ENCODE measurements around the gene SMIM43. TPM values are rescaled to one million over a fixed set of nuclear protein-coding genes. Genes with fewer than 3 reads are reported as not detected.

SMIM43 gene
- total RNA-seq, 1 experiment from 2014 or later = 1.2 TPM

- Histone ChIP-seq H3K56ac (ENCODE audit: insufficient read length, low read depth, low read length) (no peak overlapping the region), H3K4me1 (ENCODE audit: insufficient read depth, low read length) (no peaks in the 10 kb centered on the region), H2AK5ac (ENCODE audit: insufficient read length, low read length) (no peak overlapping the region), H3K4ac (ENCODE audit: low read depth, low read length) (no peak overlapping the region), H3K4me2 (ENCODE audit: insufficient read depth, insufficient read length, low read length) (no peak overlapping the region), H3K23ac (ENCODE audit: insufficient read length, low read depth, low read length) (no peak overlapping the region), H4K5ac (ENCODE audit: insufficient read length, low read depth, low read length) (no peak overlapping the region), H3K79me2 (ENCODE audit: insufficient read depth, low read length) (no peaks in the 10 kb centered on the region), H3K27me3 (ENCODE audit: insufficient read depth, low read length) (no peaks in the 10 kb centered on the region), H2BK5ac (ENCODE audit: insufficient read length, low read length) (no peak overlapping the region), H2AFZ (ENCODE audit: low read length) (no peak overlapping the region), H2BK15ac (ENCODE audit: low read depth, low read length) (no peak overlapping the region), H2BK12ac (ENCODE audit: insufficient read length, low read depth, low read length) (no peak overlapping the region), H3K18ac (ENCODE audit: insufficient read length, low read depth, low read length) (no peak overlapping the region), H2BK120ac (ENCODE audit: low read depth, low read length, poor library complexity, severe bottlenecking) (no peak overlapping the region), H4K91ac (ENCODE audit: insufficient read length, low read depth, low read length) (no peak overlapping the region), H3K9me3 (ENCODE audit: control insufficient read depth, low read depth, low read length) (no peaks in the 10 kb centered on the region), H3K27ac (ENCODE audit: insufficient read length, low read depth, low read length) (no peak overlapping the region), H2BK20ac (ENCODE audit: low read depth, low read length, poor library complexity, severe bottlenecking) (no peak overlapping the region), H4K8ac (replicated peaks; ENCODE audit: insufficient read length, low read depth, low read length) (no peak overlapping the region), H3K79me1 (ENCODE audit: insufficient read depth, low read depth, low read length, poor library complexity, severe bottlenecking) (no peaks in the 10 kb centered on the region), H4K20me1 (ENCODE audit: control insufficient read depth, insufficient read depth, insufficient read length) (no peaks in the 10 kb centered on the region), H3K23me2 (ENCODE audit: insufficient read length, low read depth, low read length, poor library complexity, severe bottlenecking) (no peaks in the 10 kb centered on the region), H3K9ac (ENCODE audit: extremely low read depth, insufficient read length, low read length) (no peak overlapping the region), H3T11ph (ENCODE audit: low read length) (no peak overlapping the region), H3K14ac (ENCODE audit: insufficient read depth, low read length) (no peak overlapping the region)
- no peak overlapping the region for H3K4me3 Mint-ChIP-seq
- H3K27me3 Mint-ChIP-seq (ENCODE audit: low read depth) = no peaks in the 10 kb centered on the region
- peaks cover 35 to 80% (median 73%) of the 10 kb centered on the region in 3 experiments; a peak in 6 of 7 replicates for H3K36me3 Mint-ChIP-seq (ENCODE audit: insufficient read depth in 1 of 3, low read depth in 3 of 3)
- TF ChIP-seq CTCF (conservative IDR thresholded peaks at IDR 0.05) = no peak
- DNase-seq = no peak
- H3K27ac Mint-ChIP-seq = no peak overlapping the region
- no CpG with 5 or more reads among the region's 2 CpGs for WGBS (ENCODE audit: extremely low coverage, insufficient read length, low lambda C conversion rate)
- H3K9me3 Mint-ChIP-seq = no peaks in the 10 kb centered on the region
- no peaks in the 10 kb centered on the region for H3K4me1 Mint-ChIP-seq
Observed at GRCh38 chr4:121814756-121815155, 49.8 kb upstream of the SMIM43 start.

Measured in H9 (cell line).